Uterus (tissue), 2 donors: Measurements from ENCODE around the gene RGPD5.
"Not testable (repeated sequence)": the region's sequence is repeated elsewhere in the genome, so short reads cannot be mapped to it uniquely, and the experiment has no call there.

ENCODE experiments used
- POLR2A ChIP-seq, 2 donors: fragments of 450-650 bp; IDR thresholded peaks; one replicate each; pipeline ENCODE4 v1.6.1; 2016; ENCODE audit warnings: antibody characterized with exemption in 2 of 2, mild to moderate bottlenecking in 1 of 2, moderate library complexity in 1 of 2
- TF ChIP-seq, protein P1 (sequence below), 4 experiments: fragments of 200-600 bp in 2 of 4; fragments of 450-650 bp in 2 of 4; sonication (generic) in 2 of 4; IDR thresholded peaks; one replicate each; pipeline ENCODE4 v1.5.1; 2016 to 2019; ENCODE audit warnings: antibody characterized with exemption in 4 of 4, mild to moderate bottlenecking in 2 of 4, moderate library complexity in 1 of 4

DNA sequence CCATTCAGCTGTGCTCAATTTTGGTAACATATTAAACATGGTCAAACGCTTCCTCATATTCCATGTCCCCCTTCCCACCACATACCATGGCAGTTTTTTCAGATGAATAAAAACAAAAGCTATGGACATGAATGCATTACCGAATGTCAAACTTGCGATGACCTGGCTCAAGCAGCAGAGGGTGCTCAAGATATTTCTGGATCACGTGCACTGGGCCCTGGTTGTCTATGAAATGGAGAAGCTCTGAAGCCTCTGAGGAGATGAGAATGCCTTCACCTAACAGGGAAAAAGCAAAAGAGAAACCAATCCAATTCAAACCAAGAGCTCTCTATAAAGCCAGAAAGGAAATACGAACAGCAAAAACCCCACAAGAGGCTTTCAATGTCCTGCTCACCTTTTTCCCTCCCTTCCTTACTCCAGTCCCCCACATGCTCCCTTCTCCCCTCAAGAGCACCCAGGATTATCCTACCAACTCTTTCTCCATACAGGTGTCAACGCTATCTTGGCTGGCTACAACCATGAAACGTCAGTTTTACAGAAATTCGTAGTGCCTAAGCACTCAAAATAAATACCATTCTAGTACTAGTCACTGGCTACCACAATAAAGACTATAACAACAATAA lies 77.1 kb downstream of the RGPD5 start:
- TF ChIP-seq, protein P1, sequence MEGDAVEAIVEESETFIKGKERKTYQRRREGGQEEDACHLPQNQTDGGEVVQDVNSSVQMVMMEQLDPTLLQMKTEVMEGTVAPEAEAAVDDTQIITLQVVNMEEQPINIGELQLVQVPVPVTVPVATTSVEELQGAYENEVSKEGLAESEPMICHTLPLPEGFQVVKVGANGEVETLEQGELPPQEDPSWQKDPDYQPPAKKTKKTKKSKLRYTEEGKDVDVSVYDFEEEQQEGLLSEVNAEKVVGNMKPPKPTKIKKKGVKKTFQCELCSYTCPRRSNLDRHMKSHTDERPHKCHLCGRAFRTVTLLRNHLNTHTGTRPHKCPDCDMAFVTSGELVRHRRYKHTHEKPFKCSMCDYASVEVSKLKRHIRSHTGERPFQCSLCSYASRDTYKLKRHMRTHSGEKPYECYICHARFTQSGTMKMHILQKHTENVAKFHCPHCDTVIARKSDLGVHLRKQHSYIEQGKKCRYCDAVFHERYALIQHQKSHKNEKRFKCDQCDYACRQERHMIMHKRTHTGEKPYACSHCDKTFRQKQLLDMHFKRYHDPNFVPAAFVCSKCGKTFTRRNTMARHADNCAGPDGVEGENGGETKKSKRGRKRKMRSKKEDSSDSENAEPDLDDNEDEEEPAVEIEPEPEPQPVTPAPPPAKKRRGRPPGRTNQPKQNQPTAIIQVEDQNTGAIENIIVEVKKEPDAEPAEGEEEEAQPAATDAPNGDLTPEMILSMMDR (IDR thresholded peaks at IDR 0.05) = not testable (repeated sequence)
- TF ChIP-seq POLR2A (IDR thresholded peaks at IDR 0.05) = not testable (repeated sequence)
